ENCODE measurements around the gene FAT1.

GRCh38 chr4:186709517-186709916 lies 14.1 kb downstream of the FAT1 start:
- TF ChIP-seq REST (tag by site-specific recombination; IDR thresholded peaks at IDR 0.05) (no peak), YY1 (tag by site-specific recombination; IDR thresholded peaks at IDR 0.05) (no peak), ZNF549 (tag by site-specific recombination; IDR thresholded peaks at IDR 0.05) (no peak), CTCF (tag by site-specific recombination; IDR thresholded peaks at IDR 0.05) (no peak), ZNF626 (tag by site-specific recombination; IDR thresholded peaks at IDR 0.05) (no peak), ZNF416 (tag by site-specific recombination; IDR thresholded peaks at IDR 0.05) (no peak), ZNF239 (tag by site-specific recombination; IDR thresholded peaks at IDR 0.05) (no peak), PRDM4 (tag by site-specific recombination; IDR thresholded peaks at IDR 0.05) (no peak), ZNF274 (IDR thresholded peaks at IDR 0.05; ENCODE audit: low read length) (no peak), ZNF274 (tag by site-specific recombination; IDR thresholded peaks at IDR 0.05; ENCODE audit: borderline replicate concordance) (no peak), ZNF514 (tag by site-specific recombination; IDR thresholded peaks at IDR 0.05) (no peak), ZSCAN5A (tag by site-specific recombination; IDR thresholded peaks at IDR 0.05) (no peak), REPIN1 (tag by site-specific recombination; IDR thresholded peaks at IDR 0.05; ENCODE audit: low read depth) (no peak), KLF8 (tag by site-specific recombination; IDR thresholded peaks at IDR 0.05) (no peak)
